Nephron progenitor cell (in vitro differentiated cells): Measurements from ENCODE around the gene GPR33.
"Not testable (repeated sequence)": the region's sequence is repeated elsewhere in the genome, so short reads cannot be mapped to it uniquely, and the experiment has no call there.

Experiments used
- DNase-seq: peaks from one replicate; pipeline ENCODE4 v3.0.0; 2021
- H3K27ac Mint-ChIP-seq: 2 replicates; pipeline ENCODE4 v1.8.0; 2021; ENCODE audit warnings: mild to moderate bottlenecking, moderate library complexity, mixed read lengths
- H3K27me3 Mint-ChIP-seq: 2 replicates; pipeline ENCODE4 v1.8.0; 2021; ENCODE audit warnings: mild to moderate bottlenecking, low read depth, mixed read lengths; ENCODE audit not compliant: poor library complexity
- H3K36me3 Mint-ChIP-seq: 2 replicates; pipeline ENCODE4 v1.8.0; 2021; ENCODE audit warnings: low read depth, mixed read lengths
- H3K4me1 Mint-ChIP-seq: 2 replicates; pipeline ENCODE4 v1.8.0; 2021; ENCODE audit warnings: mixed read lengths
- H3K4me3 Mint-ChIP-seq: 2 replicates; pipeline ENCODE4 v1.8.0; 2021; ENCODE audit warnings: mild to moderate bottlenecking, moderate library complexity, mixed read lengths
- H3K9me3 Mint-ChIP-seq: 2 replicates; pipeline ENCODE4 v1.8.0; 2021; ENCODE audit warnings: mild to moderate bottlenecking, moderate library complexity, mixed read lengths
- CTCF ChIP-seq: fragments of 200-600 bp; sonication (generic); IDR thresholded peaks from 2 replicates; pipeline ENCODE4 v1.5.0; 2021; ENCODE audit warnings: antibody characterized with exemption

Gene GPR33

GRCh38 chr14:31441273-31442111, 46.3 kb downstream of the GPR33 start:
- Mint-ChIP-seq H3K4me3 (no peak overlapping the region), H3K27ac (no peak overlapping the region)

GRCh38 chr14:31440280-31440679, 47.6 kb downstream of the GPR33 start:
- Mint-ChIP-seq H3K9me3 (peaks cover 29% of the 10 kb centered on the region), H3K36me3 (peaks cover 41% of the 10 kb centered on the region), H3K27me3 (no peaks in the 10 kb centered on the region), H3K4me1 (no peaks in the 10 kb centered on the region), H3K4me3 (no peak overlapping the region), H3K27ac (no peak overlapping the region)
- DNase-seq: no peak
- no peak for TF ChIP-seq CTCF

More at GRCh38 chr14:31441273-31442111, 46.3 kb downstream of the GPR33 start:
- Mint-ChIP-seq H3K27me3 (no peaks in the 10 kb centered on the region), H3K36me3 (peaks cover 46% of the 10 kb centered on the region), H3K9me3 (peaks cover 24% of the 10 kb centered on the region), H3K4me1 (no peaks in the 10 kb centered on the region)
- no peak for DNase-seq
- TF ChIP-seq CTCF: no peak

- H3K9me3 Mint-ChIP-seq: peaks cover 29% of the 10 kb centered on the region
- H3K27me3 Mint-ChIP-seq: no peaks in the 10 kb centered on the region
- peaks cover 41% of the 10 kb centered on the region for H3K36me3 Mint-ChIP-seq
- no peak overlapping the region for H3K27ac Mint-ChIP-seq
- no peak for TF ChIP-seq CTCF
- H3K4me1 Mint-ChIP-seq: no peaks in the 10 kb centered on the region
- no peak for DNase-seq
- H3K4me3 Mint-ChIP-seq: no peak overlapping the region
Measured at GRCh38 chr14:31439561-31439960, 48.3 kb downstream of the GPR33 start.

- Mint-ChIP-seq H3K9me3 (peaks cover 36% of the 10 kb centered on the region), H3K36me3 (peaks cover 43% of the 10 kb centered on the region)
- not testable (repeated sequence) for H3K4me3 Mint-ChIP-seq, H3K4me1 Mint-ChIP-seq, H3K27ac Mint-ChIP-seq, H3K27me3 Mint-ChIP-seq, DNase-seq
Measured at GRCh38 chr14:31437045-31437691, 50.7 kb downstream of the GPR33 start.

- no peak for DNase-seq
- Mint-ChIP-seq H3K27me3 (no peaks in the 10 kb centered on the region), H3K4me3 (no peak overlapping the region), H3K9me3 (peaks cover 51% of the 10 kb centered on the region), H3K36me3 (peaks cover 51% of the 10 kb centered on the region), H3K27ac (no peak overlapping the region), H3K4me1 (no peaks in the 10 kb centered on the region)
- no peak for TF ChIP-seq CTCF
Measured at GRCh38 chr14:31435276-31435675, 52.6 kb downstream of the GPR33 start.
